ENCODE data around the gene IL13RA1.

IL13RA1 gene

DNA sequence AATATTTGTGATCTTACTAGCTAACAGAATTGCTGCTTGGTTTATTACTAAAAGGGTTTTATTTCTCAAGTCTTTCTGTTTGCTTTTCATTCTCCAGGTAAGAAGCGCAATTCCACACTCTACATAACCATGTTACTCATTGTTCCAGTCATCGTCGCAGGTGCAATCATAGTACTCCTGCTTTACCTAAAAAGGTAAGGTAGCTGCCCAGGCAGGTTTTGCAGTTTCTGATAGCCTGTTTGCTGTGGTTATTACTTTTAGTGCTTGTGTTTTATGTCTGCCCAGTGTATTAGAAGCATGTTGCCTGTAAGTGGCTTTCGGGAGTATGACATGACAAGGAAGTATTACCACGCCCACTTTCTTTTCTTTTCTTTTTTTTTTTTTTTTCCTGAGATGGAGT, 46.4 kb downstream of the IL13RA1 start:
- TF ChIP-seq FOXM1 (IDR thresholded peaks at IDR 0.05; ENCODE audit: borderline replicate concordance, low read depth) (no peak), EP300 (IDR thresholded peaks at IDR 0.05; ENCODE audit: borderline replicate concordance) (no peak), TEAD4 (IDR thresholded peaks at IDR 0.05) (no peak), CREB1 (IDR thresholded peaks at IDR 0.05; ENCODE audit: low read depth) (no peak), RAD21 (IDR thresholded peaks at IDR 0.05; ENCODE audit: low read depth) (no peak), CEBPB (IDR thresholded peaks at IDR 0.05) (no peak), TAF1 (IDR thresholded peaks at IDR 0.05; ENCODE audit: low read depth) (no peak), ZBTB7A (IDR thresholded peaks at IDR 0.05; ENCODE audit: low read depth) (no peak), NFIC (IDR thresholded peaks at IDR 0.05) (no peak), TCF12 (IDR thresholded peaks at IDR 0.05; ENCODE audit: low read depth) (no peak), EGR1 (IDR thresholded peaks at IDR 0.05) (no peak), YY1 (IDR thresholded peaks at IDR 0.05; ENCODE audit: low read depth) (no peak)
- TF ChIP-seq, protein P1, sequence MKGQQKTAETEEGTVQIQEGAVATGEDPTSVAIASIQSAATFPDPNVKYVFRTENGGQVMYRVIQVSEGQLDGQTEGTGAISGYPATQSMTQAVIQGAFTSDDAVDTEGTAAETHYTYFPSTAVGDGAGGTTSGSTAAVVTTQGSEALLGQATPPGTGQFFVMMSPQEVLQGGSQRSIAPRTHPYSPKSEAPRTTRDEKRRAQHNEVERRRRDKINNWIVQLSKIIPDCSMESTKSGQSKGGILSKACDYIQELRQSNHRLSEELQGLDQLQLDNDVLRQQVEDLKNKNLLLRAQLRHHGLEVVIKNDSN (IDR thresholded peaks at IDR 0.05) = no peak
- TF ChIP-seq, protein P2, sequence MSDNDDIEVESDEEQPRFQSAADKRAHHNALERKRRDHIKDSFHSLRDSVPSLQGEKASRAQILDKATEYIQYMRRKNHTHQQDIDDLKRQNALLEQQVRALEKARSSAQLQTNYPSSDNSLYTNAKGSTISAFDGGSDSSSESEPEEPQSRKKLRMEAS (IDR thresholded peaks at IDR 0.05) = no peak
- TF ChIP-seq, protein P3, sequence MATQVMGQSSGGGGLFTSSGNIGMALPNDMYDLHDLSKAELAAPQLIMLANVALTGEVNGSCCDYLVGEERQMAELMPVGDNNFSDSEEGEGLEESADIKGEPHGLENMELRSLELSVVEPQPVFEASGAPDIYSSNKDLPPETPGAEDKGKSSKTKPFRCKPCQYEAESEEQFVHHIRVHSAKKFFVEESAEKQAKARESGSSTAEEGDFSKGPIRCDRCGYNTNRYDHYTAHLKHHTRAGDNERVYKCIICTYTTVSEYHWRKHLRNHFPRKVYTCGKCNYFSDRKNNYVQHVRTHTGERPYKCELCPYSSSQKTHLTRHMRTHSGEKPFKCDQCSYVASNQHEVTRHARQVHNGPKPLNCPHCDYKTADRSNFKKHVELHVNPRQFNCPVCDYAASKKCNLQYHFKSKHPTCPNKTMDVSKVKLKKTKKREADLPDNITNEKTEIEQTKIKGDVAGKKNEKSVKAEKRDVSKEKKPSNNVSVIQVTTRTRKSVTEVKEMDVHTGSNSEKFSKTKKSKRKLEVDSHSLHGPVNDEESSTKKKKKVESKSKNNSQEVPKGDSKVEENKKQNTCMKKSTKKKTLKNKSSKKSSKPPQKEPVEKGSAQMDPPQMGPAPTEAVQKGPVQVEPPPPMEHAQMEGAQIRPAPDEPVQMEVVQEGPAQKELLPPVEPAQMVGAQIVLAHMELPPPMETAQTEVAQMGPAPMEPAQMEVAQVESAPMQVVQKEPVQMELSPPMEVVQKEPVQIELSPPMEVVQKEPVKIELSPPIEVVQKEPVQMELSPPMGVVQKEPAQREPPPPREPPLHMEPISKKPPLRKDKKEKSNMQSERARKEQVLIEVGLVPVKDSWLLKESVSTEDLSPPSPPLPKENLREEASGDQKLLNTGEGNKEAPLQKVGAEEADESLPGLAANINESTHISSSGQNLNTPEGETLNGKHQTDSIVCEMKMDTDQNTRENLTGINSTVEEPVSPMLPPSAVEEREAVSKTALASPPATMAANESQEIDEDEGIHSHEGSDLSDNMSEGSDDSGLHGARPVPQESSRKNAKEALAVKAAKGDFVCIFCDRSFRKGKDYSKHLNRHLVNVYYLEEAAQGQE (IDR thresholded peaks at IDR 0.05; ENCODE audit: low read depth) = no peak

DNA sequence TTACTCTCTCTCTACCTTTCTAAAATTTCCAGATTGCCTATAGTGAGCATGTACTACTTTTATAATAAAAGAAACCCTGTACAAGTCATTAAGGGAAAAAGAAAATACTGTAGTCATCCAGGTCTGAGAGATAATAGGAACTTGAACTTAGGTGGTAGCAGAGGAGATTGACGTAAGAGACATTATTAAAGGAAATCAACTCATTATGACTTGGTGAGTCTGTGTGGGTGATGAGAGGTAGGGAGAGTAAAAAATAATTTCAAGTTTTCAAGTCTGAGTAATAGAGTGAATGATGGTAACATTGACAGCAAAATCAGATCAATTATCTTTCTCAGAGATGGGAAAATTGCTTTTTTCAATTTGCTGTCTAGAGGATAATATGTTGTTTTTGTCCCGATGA, 52.2 kb downstream of the IL13RA1 start:
- TF ChIP-seq YY1 (IDR thresholded peaks at IDR 0.05; ENCODE audit: low read depth) (no peak), RAD21 (IDR thresholded peaks at IDR 0.05; ENCODE audit: low read depth) (no peak), TAF1 (IDR thresholded peaks at IDR 0.05; ENCODE audit: low read depth) (no peak), ZBTB7A (IDR thresholded peaks at IDR 0.05; ENCODE audit: low read depth) (no peak), CEBPB (IDR thresholded peaks at IDR 0.05) (no peak), TEAD4 (IDR thresholded peaks at IDR 0.05) (no peak), NFIC (IDR thresholded peaks at IDR 0.05) (no peak), CREB1 (IDR thresholded peaks at IDR 0.05; ENCODE audit: low read depth) (no peak), TCF12 (IDR thresholded peaks at IDR 0.05; ENCODE audit: low read depth) (no peak)
- TF ChIP-seq, protein P1 (IDR thresholded peaks at IDR 0.05) = no peak
- TF ChIP-seq, protein P3 (IDR thresholded peaks at IDR 0.05; ENCODE audit: low read depth) = no peak

DNA sequence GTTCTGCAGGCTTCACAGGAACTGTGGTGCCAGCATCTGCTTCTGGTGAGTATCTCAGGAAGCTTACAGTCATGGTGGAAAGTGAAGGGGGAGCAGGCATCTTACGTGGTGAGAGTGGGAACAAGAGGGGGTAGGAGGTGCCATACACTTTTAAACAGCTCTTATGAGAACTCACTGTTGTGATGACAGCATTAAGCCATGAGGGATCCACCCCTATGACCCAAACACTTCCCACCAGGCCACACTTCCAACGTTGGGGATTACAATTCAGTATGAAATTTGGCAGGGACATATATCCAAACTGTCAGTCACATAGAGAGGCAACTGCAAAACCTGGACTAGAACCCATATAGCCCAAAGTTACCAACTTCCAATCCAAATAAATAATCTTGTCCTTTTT, 53.1 kb downstream of the IL13RA1 start:
- TF ChIP-seq, protein P1 (IDR thresholded peaks at IDR 0.05) = no peak
- TF ChIP-seq ZBTB7A (IDR thresholded peaks at IDR 0.05; ENCODE audit: low read depth) (no peak), TCF12 (IDR thresholded peaks at IDR 0.05; ENCODE audit: low read depth) (no peak), TAF1 (IDR thresholded peaks at IDR 0.05; ENCODE audit: low read depth) (no peak), EGR1 (IDR thresholded peaks at IDR 0.05) (no peak), FOXM1 (IDR thresholded peaks at IDR 0.05; ENCODE audit: borderline replicate concordance, low read depth) (no peak), YY1 (IDR thresholded peaks at IDR 0.05; ENCODE audit: low read depth) (no peak), RAD21 (IDR thresholded peaks at IDR 0.05; ENCODE audit: low read depth) (no peak), TEAD4 (IDR thresholded peaks at IDR 0.05) (no peak), CREB1 (IDR thresholded peaks at IDR 0.05; ENCODE audit: low read depth) (no peak), NFIC (IDR thresholded peaks at IDR 0.05) (no peak), EP300 (IDR thresholded peaks at IDR 0.05; ENCODE audit: borderline replicate concordance) (no peak), CEBPB (IDR thresholded peaks at IDR 0.05) (no peak)
- TF ChIP-seq, protein P2 (IDR thresholded peaks at IDR 0.05) = no peak
- TF ChIP-seq, protein P3 (IDR thresholded peaks at IDR 0.05; ENCODE audit: low read depth) = no peak

DNA sequence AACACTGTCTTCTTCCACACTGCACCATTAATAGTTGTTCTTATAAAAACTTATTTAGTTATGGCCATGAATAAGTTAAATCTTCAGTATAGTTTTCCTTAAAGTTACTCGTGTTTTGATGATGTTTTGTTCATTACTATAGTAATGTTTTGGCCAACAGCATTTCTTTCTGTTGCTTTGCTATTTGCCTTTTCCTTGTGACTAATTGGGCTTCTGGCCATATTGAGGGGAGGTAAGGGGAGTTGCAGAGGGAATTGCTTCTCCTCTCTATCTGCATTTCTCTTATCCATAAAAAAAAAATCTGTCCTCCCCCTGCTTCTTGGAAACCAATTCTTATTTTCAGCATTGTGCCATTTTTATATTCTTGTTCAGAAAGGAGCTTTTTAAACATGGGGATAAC, 53.5 kb downstream of the IL13RA1 start:
- TF ChIP-seq TAF1 (IDR thresholded peaks at IDR 0.05; ENCODE audit: low read depth) (no peak), CEBPB (IDR thresholded peaks at IDR 0.05) (no peak), TCF12 (IDR thresholded peaks at IDR 0.05; ENCODE audit: low read depth) (no peak), RAD21 (IDR thresholded peaks at IDR 0.05; ENCODE audit: low read depth) (no peak), TEAD4 (IDR thresholded peaks at IDR 0.05) (no peak), NFIC (IDR thresholded peaks at IDR 0.05) (no peak), EGR1 (IDR thresholded peaks at IDR 0.05) (no peak), FOXM1 (IDR thresholded peaks at IDR 0.05; ENCODE audit: borderline replicate concordance, low read depth) (no peak), ZBTB7A (IDR thresholded peaks at IDR 0.05; ENCODE audit: low read depth) (no peak), YY1 (IDR thresholded peaks at IDR 0.05; ENCODE audit: low read depth) (no peak), CREB1 (IDR thresholded peaks at IDR 0.05; ENCODE audit: low read depth) (no peak), EP300 (IDR thresholded peaks at IDR 0.05; ENCODE audit: borderline replicate concordance) (no peak)
- TF ChIP-seq, protein P2 (IDR thresholded peaks at IDR 0.05) = no peak
- TF ChIP-seq, protein P3 (IDR thresholded peaks at IDR 0.05; ENCODE audit: low read depth) = no peak
- TF ChIP-seq, protein P1 (IDR thresholded peaks at IDR 0.05) = no peak
